A549 (cell line): ENCODE results near the gene CPSF7.
A peak's percentile ranks its signal among the peaks of the same experiment; 100 is the strongest.

Experiments
- CEBPB ChIP-seq, 2 experiments: fragments of >200 bp in 1 of 2; sonication (Bioruptor Twin) in 1 of 2; formaldehyde crosslinking in 1 of 2; IDR thresholded peaks; 2 replicates each; pipeline ENCODE4 v1.6.1; 2012 to 2016
- POLR2A ChIP-seq: IDR thresholded peaks from 2 replicates; pipeline ENCODE4 v1.6.1; 2012; ENCODE audit warnings: mild to moderate bottlenecking, low read length
- SREBF2 ChIP-seq: fragments of 450-650 bp; IDR thresholded peaks from 2 replicates; pipeline ENCODE4 v1.6.1; 2014; ENCODE audit warnings: mild to moderate bottlenecking, moderate library complexity
- TF ChIP-seq, protein P1 (sequence below): fragments of >200 bp; sonication (Bioruptor Twin); formaldehyde crosslinking; IDR thresholded peaks from 3 replicates; pipeline ENCODE4 v1.5.1; 2016
- TF ChIP-seq, protein P2 (sequence below): fragments of 200-600 bp; sonication (generic); IDR thresholded peaks from 2 replicates; pipeline ENCODE4 v1.6.1; 2016; ENCODE audit warnings: antibody characterized with exemption, mild to moderate bottlenecking, moderate library complexity

DNA sequence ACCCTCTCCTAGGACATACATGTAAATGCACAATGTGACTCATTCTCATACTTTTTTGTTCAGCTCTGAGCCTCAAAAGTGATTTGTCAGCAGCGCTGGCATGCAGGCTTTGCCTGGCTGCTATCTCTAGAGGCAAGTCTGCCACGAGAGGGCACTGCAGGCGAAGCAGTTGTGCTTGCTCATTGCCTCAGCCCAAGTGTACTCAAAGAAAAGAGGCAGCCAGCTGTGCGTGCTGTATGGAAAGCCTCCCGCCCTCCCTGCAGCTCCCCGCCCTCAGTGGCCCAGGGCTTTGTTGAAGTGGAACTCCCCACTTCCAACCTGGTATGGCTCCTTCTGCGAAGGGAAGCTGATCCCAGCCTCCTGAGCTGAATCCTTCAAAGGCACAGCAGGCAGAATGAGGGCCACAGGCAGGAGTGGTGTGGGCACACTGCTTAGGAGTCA lies 16.5 kb upstream of the CPSF7 start:
- TF ChIP-seq POLR2A (no peak), CEBPB (IDR thresholded peaks at IDR 0.05) (no peak), SREBF2 (no peak)
- TF ChIP-seq, protein P1, sequence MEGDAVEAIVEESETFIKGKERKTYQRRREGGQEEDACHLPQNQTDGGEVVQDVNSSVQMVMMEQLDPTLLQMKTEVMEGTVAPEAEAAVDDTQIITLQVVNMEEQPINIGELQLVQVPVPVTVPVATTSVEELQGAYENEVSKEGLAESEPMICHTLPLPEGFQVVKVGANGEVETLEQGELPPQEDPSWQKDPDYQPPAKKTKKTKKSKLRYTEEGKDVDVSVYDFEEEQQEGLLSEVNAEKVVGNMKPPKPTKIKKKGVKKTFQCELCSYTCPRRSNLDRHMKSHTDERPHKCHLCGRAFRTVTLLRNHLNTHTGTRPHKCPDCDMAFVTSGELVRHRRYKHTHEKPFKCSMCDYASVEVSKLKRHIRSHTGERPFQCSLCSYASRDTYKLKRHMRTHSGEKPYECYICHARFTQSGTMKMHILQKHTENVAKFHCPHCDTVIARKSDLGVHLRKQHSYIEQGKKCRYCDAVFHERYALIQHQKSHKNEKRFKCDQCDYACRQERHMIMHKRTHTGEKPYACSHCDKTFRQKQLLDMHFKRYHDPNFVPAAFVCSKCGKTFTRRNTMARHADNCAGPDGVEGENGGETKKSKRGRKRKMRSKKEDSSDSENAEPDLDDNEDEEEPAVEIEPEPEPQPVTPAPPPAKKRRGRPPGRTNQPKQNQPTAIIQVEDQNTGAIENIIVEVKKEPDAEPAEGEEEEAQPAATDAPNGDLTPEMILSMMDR: peak; percentile 91
- TF ChIP-seq, protein P2, sequence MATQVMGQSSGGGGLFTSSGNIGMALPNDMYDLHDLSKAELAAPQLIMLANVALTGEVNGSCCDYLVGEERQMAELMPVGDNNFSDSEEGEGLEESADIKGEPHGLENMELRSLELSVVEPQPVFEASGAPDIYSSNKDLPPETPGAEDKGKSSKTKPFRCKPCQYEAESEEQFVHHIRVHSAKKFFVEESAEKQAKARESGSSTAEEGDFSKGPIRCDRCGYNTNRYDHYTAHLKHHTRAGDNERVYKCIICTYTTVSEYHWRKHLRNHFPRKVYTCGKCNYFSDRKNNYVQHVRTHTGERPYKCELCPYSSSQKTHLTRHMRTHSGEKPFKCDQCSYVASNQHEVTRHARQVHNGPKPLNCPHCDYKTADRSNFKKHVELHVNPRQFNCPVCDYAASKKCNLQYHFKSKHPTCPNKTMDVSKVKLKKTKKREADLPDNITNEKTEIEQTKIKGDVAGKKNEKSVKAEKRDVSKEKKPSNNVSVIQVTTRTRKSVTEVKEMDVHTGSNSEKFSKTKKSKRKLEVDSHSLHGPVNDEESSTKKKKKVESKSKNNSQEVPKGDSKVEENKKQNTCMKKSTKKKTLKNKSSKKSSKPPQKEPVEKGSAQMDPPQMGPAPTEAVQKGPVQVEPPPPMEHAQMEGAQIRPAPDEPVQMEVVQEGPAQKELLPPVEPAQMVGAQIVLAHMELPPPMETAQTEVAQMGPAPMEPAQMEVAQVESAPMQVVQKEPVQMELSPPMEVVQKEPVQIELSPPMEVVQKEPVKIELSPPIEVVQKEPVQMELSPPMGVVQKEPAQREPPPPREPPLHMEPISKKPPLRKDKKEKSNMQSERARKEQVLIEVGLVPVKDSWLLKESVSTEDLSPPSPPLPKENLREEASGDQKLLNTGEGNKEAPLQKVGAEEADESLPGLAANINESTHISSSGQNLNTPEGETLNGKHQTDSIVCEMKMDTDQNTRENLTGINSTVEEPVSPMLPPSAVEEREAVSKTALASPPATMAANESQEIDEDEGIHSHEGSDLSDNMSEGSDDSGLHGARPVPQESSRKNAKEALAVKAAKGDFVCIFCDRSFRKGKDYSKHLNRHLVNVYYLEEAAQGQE: no peak
